GM12864 (cell line): ENCODE measurements around the gene ADAMTS14.

ENCODE experiments used
- DNase-seq: peaks from one replicate; pipeline ENCODE4 v3.0.0-alpha.2; 2011; ENCODE audit warnings: low read depth
- H3K4me3 ChIP-seq: 2 replicates; pipeline ENCODE4 v1.5.1; 2011; ENCODE audit warnings: mild to moderate bottlenecking, low read depth, low read length, control low read depth
- TF ChIP-seq, protein P1 (sequence below): IDR thresholded peaks from 2 replicates; pipeline ENCODE4 v1.5.1; 2011; ENCODE audit warnings: low read depth, mild to moderate bottlenecking, moderate library complexity, low read length, control low read depth, inconsistent platforms; ENCODE audit errors: missing control alignments

Gene ADAMTS14

DNA sequence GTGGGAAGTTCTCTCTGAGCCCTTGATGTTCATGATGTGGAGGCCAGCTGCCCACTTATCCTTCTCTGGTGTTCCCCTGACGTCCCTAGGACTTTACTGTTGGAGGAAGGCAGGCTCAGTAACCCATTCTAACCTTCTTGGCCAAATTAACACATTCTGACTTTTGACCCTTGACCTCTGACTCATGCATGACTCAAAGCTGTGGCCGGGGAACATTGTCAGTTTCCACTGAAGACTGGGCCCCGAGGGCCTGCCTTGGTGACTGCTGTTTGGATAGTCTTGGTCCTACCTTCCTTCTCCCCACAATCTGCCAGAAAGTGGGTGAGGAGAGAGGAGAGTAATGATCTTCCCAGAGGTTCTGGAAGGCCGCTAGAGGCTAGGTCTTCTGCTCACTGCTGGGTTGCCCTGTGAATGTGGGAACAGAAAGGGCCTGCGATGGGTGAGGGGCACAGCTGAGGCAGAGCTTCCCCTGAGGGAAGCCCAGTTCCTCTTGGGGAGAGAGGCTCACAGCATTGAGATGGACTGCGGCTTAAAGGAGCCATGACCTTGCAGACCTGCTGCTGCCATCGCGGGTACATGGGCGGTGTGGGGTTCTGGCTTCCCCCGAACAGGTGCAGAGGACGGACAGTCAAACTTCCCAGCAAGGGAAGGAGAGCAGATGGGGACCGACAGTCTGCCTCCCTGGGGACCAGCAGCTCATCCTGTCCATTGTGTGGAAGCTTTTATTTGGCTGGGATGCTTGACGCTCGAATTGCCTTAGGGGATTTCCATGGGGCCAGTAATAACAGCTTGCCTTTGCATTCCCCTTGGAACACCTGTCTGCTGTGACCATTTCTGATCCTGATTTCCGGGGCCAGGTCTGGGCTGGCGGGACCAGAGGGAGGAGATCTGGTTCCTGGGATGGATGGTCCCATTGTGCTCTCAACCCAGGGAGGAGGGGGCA, 43.8 kb downstream of the ADAMTS14 start:
- TF ChIP-seq, protein P1, sequence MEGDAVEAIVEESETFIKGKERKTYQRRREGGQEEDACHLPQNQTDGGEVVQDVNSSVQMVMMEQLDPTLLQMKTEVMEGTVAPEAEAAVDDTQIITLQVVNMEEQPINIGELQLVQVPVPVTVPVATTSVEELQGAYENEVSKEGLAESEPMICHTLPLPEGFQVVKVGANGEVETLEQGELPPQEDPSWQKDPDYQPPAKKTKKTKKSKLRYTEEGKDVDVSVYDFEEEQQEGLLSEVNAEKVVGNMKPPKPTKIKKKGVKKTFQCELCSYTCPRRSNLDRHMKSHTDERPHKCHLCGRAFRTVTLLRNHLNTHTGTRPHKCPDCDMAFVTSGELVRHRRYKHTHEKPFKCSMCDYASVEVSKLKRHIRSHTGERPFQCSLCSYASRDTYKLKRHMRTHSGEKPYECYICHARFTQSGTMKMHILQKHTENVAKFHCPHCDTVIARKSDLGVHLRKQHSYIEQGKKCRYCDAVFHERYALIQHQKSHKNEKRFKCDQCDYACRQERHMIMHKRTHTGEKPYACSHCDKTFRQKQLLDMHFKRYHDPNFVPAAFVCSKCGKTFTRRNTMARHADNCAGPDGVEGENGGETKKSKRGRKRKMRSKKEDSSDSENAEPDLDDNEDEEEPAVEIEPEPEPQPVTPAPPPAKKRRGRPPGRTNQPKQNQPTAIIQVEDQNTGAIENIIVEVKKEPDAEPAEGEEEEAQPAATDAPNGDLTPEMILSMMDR: no peak
- no peak overlapping the region for H3K4me3 ChIP-seq
- DNase-seq: no peak

DNA sequence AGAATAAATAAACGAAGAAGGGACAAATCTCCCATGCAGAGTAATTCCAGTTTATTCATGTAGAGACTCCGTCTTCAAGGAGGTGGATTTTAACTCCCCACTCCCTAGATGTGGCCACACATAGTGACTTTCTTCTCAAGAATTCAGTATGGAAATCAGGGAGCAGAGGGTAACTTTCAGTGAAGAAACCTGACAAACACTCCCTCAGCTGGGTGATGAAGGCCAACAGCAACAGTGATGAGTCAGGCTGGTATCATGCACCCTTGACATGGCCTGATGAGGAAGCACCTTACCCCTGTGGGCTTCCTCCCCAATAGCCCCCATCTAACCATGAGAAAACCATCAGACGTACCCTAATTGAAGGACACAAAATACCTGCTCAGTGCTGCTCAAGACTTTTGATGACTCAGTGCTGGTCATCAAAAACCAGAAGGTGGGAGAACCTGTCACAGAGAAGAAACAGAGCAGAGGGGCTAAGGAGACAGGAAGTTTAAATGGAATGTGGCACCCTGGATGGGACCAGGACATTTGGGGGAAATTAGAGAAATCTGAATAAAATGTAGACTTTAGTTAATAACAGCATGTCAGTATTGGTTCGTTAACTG, 50.6 kb downstream of the ADAMTS14 start:
- H3K4me3 ChIP-seq: no peak overlapping the region
- no peak for DNase-seq
- TF ChIP-seq, protein P1: no peak

DNA sequence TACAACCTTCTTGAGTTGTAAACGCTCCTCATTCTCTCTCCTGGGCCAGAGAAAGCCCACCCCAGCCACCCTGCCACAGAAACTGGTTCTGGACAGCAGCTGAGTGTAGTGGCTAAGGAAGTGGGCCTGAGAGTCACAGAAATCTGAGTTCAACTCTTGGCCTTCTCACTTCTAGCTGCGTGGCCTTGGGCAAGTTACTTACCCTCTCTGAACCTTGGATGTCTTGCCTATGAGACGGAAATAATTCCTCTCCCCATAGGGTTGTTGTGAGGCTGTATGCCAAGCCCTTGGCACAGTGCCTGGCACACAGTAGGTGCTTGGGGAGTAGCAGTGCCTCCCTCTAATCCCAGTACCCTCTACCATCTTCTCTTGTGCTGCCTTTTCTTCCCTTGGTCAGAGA, 51.5 kb downstream of the ADAMTS14 start:
- TF ChIP-seq, protein P1: no peak
- no peak for DNase-seq
- H3K4me3 ChIP-seq: no peak overlapping the region

DNA sequence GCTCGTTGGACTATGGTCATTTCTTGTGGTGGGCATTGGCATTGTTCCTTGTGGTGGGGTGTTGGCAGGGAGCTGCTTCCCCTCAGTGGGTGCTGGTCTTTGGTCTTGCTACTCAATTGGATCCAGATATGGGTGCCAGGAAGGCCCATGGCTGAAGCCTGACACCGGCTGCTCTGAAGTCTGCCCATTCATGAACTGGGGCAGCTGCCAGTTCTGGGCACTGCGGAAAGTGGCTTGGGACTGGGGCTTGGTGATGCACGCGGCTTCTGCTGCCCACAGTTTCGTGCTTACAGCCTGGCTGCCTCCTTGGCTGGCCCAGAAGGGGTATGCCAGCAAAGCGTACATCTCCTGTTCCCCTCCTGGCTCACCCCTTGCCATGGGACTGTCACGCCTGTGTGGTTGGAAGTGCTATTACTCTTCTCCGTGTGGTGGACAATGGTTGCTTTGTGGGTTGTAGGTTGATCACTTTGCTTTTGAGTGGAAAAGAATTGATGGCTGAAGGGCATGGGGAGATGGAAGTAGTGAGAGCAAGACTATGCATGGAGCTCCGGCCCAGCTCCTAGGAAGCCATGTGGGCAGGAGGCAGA, 54.7 kb downstream of the ADAMTS14 start:
- TF ChIP-seq, protein P1: no peak
- DNase-seq: no peak
- no peak overlapping the region for H3K4me3 ChIP-seq

DNA sequence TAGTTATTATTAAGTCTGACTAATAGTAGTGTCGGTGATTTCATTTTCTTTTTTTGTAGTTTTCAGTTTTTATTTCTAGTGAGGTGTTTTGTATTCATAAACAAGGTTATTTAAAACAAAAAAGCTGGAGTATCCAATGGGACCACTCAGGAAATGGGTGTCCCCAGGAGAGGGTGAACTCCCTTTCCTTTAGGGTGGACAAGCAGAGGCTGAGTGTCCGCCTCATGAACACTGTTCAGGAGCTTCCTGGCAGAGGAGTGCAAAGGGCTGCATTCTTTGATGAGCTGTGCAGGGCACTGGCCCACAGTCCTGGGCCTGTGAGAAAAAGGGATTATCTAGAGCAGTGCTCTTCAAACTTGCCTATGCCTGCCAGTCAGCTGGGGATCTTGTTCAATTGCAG, 56.0 kb downstream of the ADAMTS14 start:
- no peak overlapping the region for H3K4me3 ChIP-seq
- TF ChIP-seq, protein P1: no peak
- DNase-seq: no peak

DNA sequence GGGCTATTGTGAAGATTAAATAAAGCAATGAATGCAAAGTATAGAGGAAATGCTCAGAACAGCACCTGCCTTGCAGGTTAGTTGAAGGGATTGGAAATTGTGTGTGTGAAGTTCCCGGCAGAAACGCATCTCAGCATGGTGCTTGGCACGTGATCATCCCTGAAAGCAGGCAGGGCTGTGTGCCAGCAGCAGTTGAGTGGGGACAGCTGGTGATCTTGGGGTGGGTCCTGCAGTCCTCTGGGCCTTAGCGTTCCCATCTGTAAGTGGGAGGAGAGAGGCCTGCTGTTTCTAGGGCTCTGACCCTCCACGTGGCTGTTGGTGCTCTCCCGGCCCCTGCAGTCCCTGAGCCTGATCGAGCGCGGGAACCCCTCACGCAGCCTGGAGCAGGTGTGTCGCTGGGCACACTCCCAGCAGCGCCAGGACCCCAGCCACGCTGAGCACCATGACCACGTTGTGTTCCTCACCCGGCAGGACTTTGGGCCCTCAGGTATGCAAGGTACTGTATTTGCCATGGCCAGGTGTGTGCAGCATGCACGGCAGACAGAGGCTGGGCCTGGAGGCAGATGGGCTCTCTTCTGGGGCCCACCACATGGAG, 57.6 kb downstream of the ADAMTS14 start:
- TF ChIP-seq, protein P1: no peak
- no peak for DNase-seq
- H3K4me3 ChIP-seq: no peak overlapping the region
